Measurements from ENCODE around the gene HECTD3.
A peak's percentile ranks its signal among the peaks of the same experiment; 100 is the strongest.

Gene HECTD3

DNA sequence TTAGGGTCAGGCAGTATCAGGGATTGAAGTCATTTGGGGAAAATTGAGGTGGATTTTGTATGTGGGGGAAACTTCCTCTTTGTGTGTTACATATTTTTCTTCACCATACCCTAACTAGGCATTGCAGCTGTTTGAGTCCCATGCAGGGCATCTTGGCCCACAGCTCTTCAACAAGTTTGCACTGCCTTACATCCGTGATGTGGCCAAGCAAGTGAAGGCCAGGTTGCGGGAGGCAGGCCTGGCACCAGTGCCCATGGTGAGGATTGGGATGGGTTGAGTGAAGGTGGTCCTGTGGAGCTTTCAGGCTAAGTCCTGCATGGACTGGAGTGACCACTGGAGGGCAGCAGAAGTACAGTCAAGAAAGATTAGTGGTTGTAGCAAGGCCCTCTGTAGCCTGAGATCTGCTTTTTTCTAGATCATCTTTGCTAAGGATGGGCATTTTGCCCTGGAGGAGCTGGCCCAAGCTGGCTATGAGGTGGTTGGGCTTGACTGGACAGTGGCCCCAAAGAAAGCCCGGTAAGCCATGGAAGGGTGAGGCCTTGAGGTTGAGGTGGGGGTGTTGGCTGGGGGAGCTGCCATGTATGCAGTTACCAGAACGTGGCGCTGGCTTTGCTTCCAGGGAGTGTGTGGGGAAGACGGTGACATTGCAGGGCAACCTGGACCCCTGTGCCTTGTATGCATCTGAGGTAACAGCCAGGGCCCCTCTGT is 3.4 kb upstream of the HECTD3 start:
- Histone ChIP-seq H3K27me3 (ENCODE audit: control insufficient read depth in 1 of 2, insufficient read depth in 2 of 2, low read length in 2 of 2) (no peaks in the 10 kb centered on the region), H3K4me1 (ENCODE audit: control insufficient read depth, insufficient read depth, low read length) (peaks cover 47% of the 10 kb centered on the region), H3K36me3 (ENCODE audit: control insufficient read depth in 2 of 2, insufficient read depth in 2 of 2, low read length in 2 of 2) (peaks cover 7 to 11% of the 10 kb centered on the region in 2 donors), H3K9me3 (ENCODE audit: control insufficient read depth in 2 of 2, low read length in 2 of 2) (no peaks in the 10 kb centered on the region), H3K27ac (ENCODE audit: low read length) (peak overlapping the region; percentile 37), H3K9ac (ENCODE audit: low read length in 2 of 2) (peak overlapping the region; percentile 21 to 22), H3K4me3 (ENCODE audit: low read length in 2 of 2) (no peak overlapping the region)

DNA sequence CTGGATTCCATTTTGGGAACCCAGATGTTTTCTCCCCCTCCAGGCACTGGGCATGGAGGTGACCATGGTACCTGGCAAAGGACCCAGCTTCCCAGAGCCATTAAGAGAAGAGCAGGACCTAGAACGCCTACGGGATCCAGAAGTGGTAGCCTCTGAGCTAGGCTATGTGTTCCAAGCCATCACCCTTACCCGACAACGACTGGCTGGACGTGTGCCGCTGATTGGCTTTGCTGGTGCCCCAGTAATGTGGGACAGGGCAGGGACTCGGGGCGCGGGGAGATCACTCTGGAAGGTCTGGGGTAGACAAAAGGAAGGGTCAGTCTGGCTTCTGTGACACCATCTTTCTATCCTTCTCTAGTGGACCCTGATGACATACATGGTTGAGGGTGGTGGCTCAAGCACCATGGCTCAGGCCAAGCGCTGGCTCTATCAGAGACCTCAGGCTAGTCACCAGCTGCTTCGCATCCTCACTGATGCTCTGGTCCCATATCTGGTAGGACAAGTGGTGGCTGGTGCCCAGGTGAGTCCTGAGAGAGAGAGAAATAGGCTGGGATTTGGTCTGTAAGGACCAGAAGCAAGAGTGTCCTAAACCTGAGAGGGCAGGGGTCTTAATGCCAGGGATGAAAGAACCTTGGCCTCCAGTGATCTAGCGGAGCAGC is 2.6 kb upstream of the HECTD3 start:
- Histone ChIP-seq H3K27ac (ENCODE audit: low read length) (peak overlapping the region; percentile 91), H3K9ac (ENCODE audit: low read length in 2 of 2) (no peak overlapping the region), H3K4me3 (ENCODE audit: low read length in 2 of 2) (no peak overlapping the region), H3K4me1 (ENCODE audit: control insufficient read depth, insufficient read depth, low read length) (peaks cover 55% of the 10 kb centered on the region), H3K9me3 (ENCODE audit: control insufficient read depth in 2 of 2, low read length in 2 of 2) (no peaks in the 10 kb centered on the region), H3K36me3 (ENCODE audit: control insufficient read depth in 2 of 2, insufficient read depth in 2 of 2, low read length in 2 of 2) (peaks cover 13 to 18% of the 10 kb centered on the region in 2 donors), H3K27me3 (ENCODE audit: control insufficient read depth in 1 of 2, insufficient read depth in 2 of 2, low read length in 2 of 2) (no peaks in the 10 kb centered on the region)

- peak overlapping the region; percentile 91 for H3K27ac ChIP-seq (ENCODE audit: low read length)
- H3K9ac ChIP-seq (ENCODE audit: low read length in 2 of 2): peak overlapping the region; percentile 88 to 95
- H3K9me3 ChIP-seq (ENCODE audit: control insufficient read depth in 2 of 2, low read length in 2 of 2): no peaks in the 10 kb centered on the region
- H3K36me3 ChIP-seq (ENCODE audit: control insufficient read depth in 2 of 2, insufficient read depth in 2 of 2, low read length in 2 of 2): peaks cover 23 to 26% of the 10 kb centered on the region in 2 donors
- peaks cover 53% of the 10 kb centered on the region for H3K4me1 ChIP-seq (ENCODE audit: control insufficient read depth, insufficient read depth, low read length)
- H3K27me3 ChIP-seq (ENCODE audit: control insufficient read depth in 1 of 2, insufficient read depth in 2 of 2, low read length in 2 of 2): no peaks in the 10 kb centered on the region
- H3K4me3 ChIP-seq (ENCODE audit: low read length in 2 of 2): peak overlapping the region; percentile 91 to 93
Measured at GRCh38 chr1:45012639-45013278, 1.6 kb upstream of the HECTD3 start.

GRCh38 chr1:45011837-45012638 is 914 bp upstream of the HECTD3 start, which contains the start of gene UROD:
Gene UROD, plus strand, starts transcription at chr1:45012254. Its CDS starts 12 bp downstream, at chr1:45012266.
- peaks cover 29 to 33% of the 10 kb centered on the region in 2 donors for H3K36me3 ChIP-seq (ENCODE audit: control insufficient read depth in 2 of 2, insufficient read depth in 2 of 2, low read length in 2 of 2)

GRCh38 chr1:45009956-45010854 is 919 bp downstream of the HECTD3 start:
- no peaks in the 10 kb centered on the region for H3K27me3 ChIP-seq (ENCODE audit: control insufficient read depth in 1 of 2, insufficient read depth in 2 of 2, low read length in 2 of 2)
- H3K4me3 ChIP-seq (ENCODE audit: low read length in 2 of 2): peak overlapping the region; percentile 91 to 93

More at GRCh38 chr1:45011837-45012638, 914 bp upstream of the HECTD3 start, which contains the start of gene UROD:
- Histone ChIP-seq H3K4me1 (ENCODE audit: control insufficient read depth, insufficient read depth, low read length) (peaks cover 53% of the 10 kb centered on the region), H3K4me3 (ENCODE audit: low read length in 2 of 2) (peak within 1 kb of the TSS; percentile 91 to 93), H3K27ac (ENCODE audit: low read length) (peak within 1 kb of the TSS; percentile 91), H3K9me3 (ENCODE audit: control insufficient read depth in 2 of 2, low read length in 2 of 2) (no peaks in the 10 kb centered on the region), H3K27me3 (ENCODE audit: control insufficient read depth in 1 of 2, insufficient read depth in 2 of 2, low read length in 2 of 2) (no peaks in the 10 kb centered on the region), H3K9ac (ENCODE audit: low read length in 2 of 2) (peak within 1 kb of the TSS; percentile 88 to 95)

GRCh38 chr1:45009296-45009865 is 1.7 kb downstream of the HECTD3 start:
- Histone ChIP-seq H3K27me3 (ENCODE audit: control insufficient read depth in 1 of 2, insufficient read depth in 2 of 2, low read length in 2 of 2) (no peaks in the 10 kb centered on the region), H3K27ac (ENCODE audit: low read length) (no peak overlapping the region), H3K9me3 (ENCODE audit: control insufficient read depth in 2 of 2, low read length in 2 of 2) (no peaks in the 10 kb centered on the region), H3K9ac (ENCODE audit: low read length in 2 of 2) (peak overlapping the region; percentile 70 to 95), H3K4me3 (ENCODE audit: low read length in 2 of 2) (peak overlapping the region in 1 of 2 donors; percentile 93), H3K36me3 (ENCODE audit: control insufficient read depth in 2 of 2, insufficient read depth in 2 of 2, low read length in 2 of 2) (peaks cover 43 to 53% of the 10 kb centered on the region in 2 donors), H3K4me1 (ENCODE audit: control insufficient read depth, insufficient read depth, low read length) (peaks cover 50% of the 10 kb centered on the region)

More at GRCh38 chr1:45009956-45010854, 919 bp downstream of the HECTD3 start:
- peaks cover 41 to 45% of the 10 kb centered on the region in 2 donors for H3K36me3 ChIP-seq (ENCODE audit: control insufficient read depth in 2 of 2, insufficient read depth in 2 of 2, low read length in 2 of 2)
- peaks cover 53% of the 10 kb centered on the region for H3K4me1 ChIP-seq (ENCODE audit: control insufficient read depth, insufficient read depth, low read length)
- H3K9me3 ChIP-seq (ENCODE audit: control insufficient read depth in 2 of 2, low read length in 2 of 2): no peaks in the 10 kb centered on the region
- peak overlapping the region; percentile 70 to 95 for H3K9ac ChIP-seq (ENCODE audit: low read length in 2 of 2)
- H3K27ac ChIP-seq (ENCODE audit: low read length): no peak overlapping the region

DNA sequence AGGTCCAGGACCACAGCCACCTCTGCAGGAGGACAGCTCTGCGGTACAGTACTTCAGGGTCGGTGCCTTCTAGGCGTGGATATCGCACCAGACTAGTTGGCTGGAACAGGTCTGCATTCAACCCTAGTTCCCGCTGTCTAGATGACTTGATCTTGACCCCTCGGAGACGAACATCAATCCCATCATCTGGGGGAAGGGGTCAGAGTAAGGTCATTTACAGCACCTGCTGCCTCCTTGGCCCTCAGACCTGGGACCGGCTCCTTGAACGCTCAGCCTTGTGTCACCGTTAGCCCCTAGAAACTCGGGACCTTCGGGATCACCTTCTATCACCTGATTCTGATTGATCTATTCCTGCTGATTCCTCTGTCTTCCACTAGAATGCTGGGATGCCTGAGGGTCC is 2.6 kb downstream of the HECTD3 start:
- no peak overlapping the region for H3K27ac ChIP-seq (ENCODE audit: low read length)
- H3K36me3 ChIP-seq (ENCODE audit: control insufficient read depth in 2 of 2, insufficient read depth in 2 of 2, low read length in 2 of 2): peaks cover 48 to 56% of the 10 kb centered on the region in 2 donors
- H3K9me3 ChIP-seq (ENCODE audit: control insufficient read depth in 2 of 2, low read length in 2 of 2): no peaks in the 10 kb centered on the region

GRCh38 chr1:45008076-45008475 is 3.0 kb downstream of the HECTD3 start:
- H3K9ac ChIP-seq (ENCODE audit: low read length in 2 of 2): no peak overlapping the region
- H3K27ac ChIP-seq (ENCODE audit: low read length): no peak overlapping the region
- peaks cover 39% of the 10 kb centered on the region for H3K4me1 ChIP-seq (ENCODE audit: control insufficient read depth, insufficient read depth, low read length)
- H3K36me3 ChIP-seq (ENCODE audit: control insufficient read depth in 2 of 2, insufficient read depth in 2 of 2, low read length in 2 of 2): peaks cover 48 to 59% of the 10 kb centered on the region in 2 donors
- no peaks in the 10 kb centered on the region for H3K27me3 ChIP-seq (ENCODE audit: control insufficient read depth in 1 of 2, insufficient read depth in 2 of 2, low read length in 2 of 2)
- no peak overlapping the region for H3K4me3 ChIP-seq (ENCODE audit: low read length in 2 of 2)
- H3K9me3 ChIP-seq (ENCODE audit: control insufficient read depth in 2 of 2, low read length in 2 of 2): no peaks in the 10 kb centered on the region

More for the DNA sequence above, 2.6 kb downstream of the HECTD3 start:
- no peak overlapping the region for H3K4me3 ChIP-seq (ENCODE audit: low read length in 2 of 2)
- peaks cover 44% of the 10 kb centered on the region for H3K4me1 ChIP-seq (ENCODE audit: control insufficient read depth, insufficient read depth, low read length)
- H3K27me3 ChIP-seq (ENCODE audit: control insufficient read depth in 1 of 2, insufficient read depth in 2 of 2, low read length in 2 of 2): no peaks in the 10 kb centered on the region
- H3K9ac ChIP-seq (ENCODE audit: low read length in 2 of 2): no peak overlapping the region

DNA sequence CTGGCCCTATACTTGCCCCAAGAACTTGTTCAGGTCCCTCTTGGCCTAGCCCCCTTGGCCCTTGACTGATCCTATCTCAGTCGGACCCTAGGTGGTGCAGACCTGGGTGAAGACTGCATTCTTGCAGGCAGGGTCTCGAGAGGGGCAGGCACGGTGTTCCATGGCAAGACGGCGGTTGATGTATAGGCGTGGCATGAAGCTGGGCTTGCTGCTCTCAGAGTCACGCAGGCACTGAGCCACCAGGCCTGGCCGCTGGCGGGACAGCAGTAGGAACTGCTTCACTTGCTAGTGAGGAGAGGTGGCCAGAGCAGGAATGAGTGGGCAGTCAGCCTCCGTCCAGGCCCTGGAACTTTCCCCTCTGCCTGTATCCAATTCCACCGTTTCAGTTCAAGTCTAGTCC is 3.8 kb downstream of the HECTD3 start:
- Histone ChIP-seq H3K9ac (ENCODE audit: low read length in 2 of 2) (no peak overlapping the region), H3K4me1 (ENCODE audit: control insufficient read depth, insufficient read depth, low read length) (peaks cover 32% of the 10 kb centered on the region), H3K27ac (ENCODE audit: low read length) (no peak overlapping the region), H3K9me3 (ENCODE audit: control insufficient read depth in 2 of 2, low read length in 2 of 2) (no peaks in the 10 kb centered on the region), H3K36me3 (ENCODE audit: control insufficient read depth in 2 of 2, insufficient read depth in 2 of 2, low read length in 2 of 2) (peaks cover 52 to 66% of the 10 kb centered on the region in 2 donors), H3K4me3 (ENCODE audit: low read length in 2 of 2) (no peak overlapping the region), H3K27me3 (ENCODE audit: control insufficient read depth in 1 of 2, insufficient read depth in 2 of 2, low read length in 2 of 2) (no peaks in the 10 kb centered on the region)

Data from stomach smooth muscle (tissue), 2 donors.